Memory B cell (primary cell): ENCODE measurements around the gene TMEM238.

Experiments
- ATAC-seq: fragments of 150-1000 bp; cut with Tn5 transposase; 2 replicates; pipeline ENCODE4 v1.10.0; 2021; ENCODE audit warnings: low read depth, mild to moderate bottlenecking, moderate library complexity
- DNase-seq, 2 donors: peaks; one replicate each; pipeline ENCODE4 v3.0.0; 2022; ENCODE audit warnings: low spot score in 2 of 2
- H3K27ac Mint-ChIP-seq: one replicate; pipeline ENCODE4 v1.8.0; 2022; ENCODE audit warnings: mild to moderate bottlenecking, moderate library complexity, mixed read lengths
- H3K27me3 Mint-ChIP-seq: one replicate; pipeline ENCODE4 v1.8.0; 2022; ENCODE audit warnings: mixed read lengths
- H3K36me3 Mint-ChIP-seq: one replicate; pipeline ENCODE4 v1.8.0; 2022; ENCODE audit warnings: mild to moderate bottlenecking, mixed read lengths
- H3K4me1 Mint-ChIP-seq: one replicate; pipeline ENCODE4 v1.8.0; 2022; ENCODE audit warnings: mixed read lengths
- H3K4me3 Mint-ChIP-seq: one replicate; pipeline ENCODE4 v1.8.0; 2022; ENCODE audit warnings: mild to moderate bottlenecking, moderate library complexity, mixed read lengths
- H3K9me3 Mint-ChIP-seq: one replicate; pipeline ENCODE4 v1.8.0; 2022; ENCODE audit warnings: mixed read lengths

The TMEM238 gene

GRCh38 chr19:55350620-55351315 is 33.3 kb downstream of the TMEM238 start:
- Mint-ChIP-seq H3K4me3 (no peak overlapping the region), H3K4me1 (peaks cover 12% of the 10 kb centered on the region), H3K36me3 (peaks cover 1% of the 10 kb centered on the region), H3K9me3 (no peaks in the 10 kb centered on the region), H3K27me3 (peaks cover 32% of the 10 kb centered on the region), H3K27ac (no peak overlapping the region)
- no peak for DNase-seq
- no peak for ATAC-seq

- peaks cover 1% of the 10 kb centered on the region for H3K36me3 Mint-ChIP-seq
- no peak overlapping the region for H3K4me3 Mint-ChIP-seq
- H3K4me1 Mint-ChIP-seq, result peaks cover 10% of the 10 kb centered on the region
- H3K27me3 Mint-ChIP-seq, result peaks cover 25% of the 10 kb centered on the region
- H3K9me3 Mint-ChIP-seq, result no peaks in the 10 kb centered on the region
- no peak for DNase-seq
- no peak overlapping the region for H3K27ac Mint-ChIP-seq
- ATAC-seq, result no peak
Measured at GRCh38 chr19:55348317-55349034, 35.6 kb downstream of the TMEM238 start.

- no peak for DNase-seq
- Mint-ChIP-seq H3K27me3 (peaks cover 18% of the 10 kb centered on the region), H3K4me3 (no peak overlapping the region), H3K9me3 (no peaks in the 10 kb centered on the region), H3K36me3 (peaks cover 3% of the 10 kb centered on the region), H3K4me1 (peaks cover under 1% of the 10 kb centered on the region), H3K27ac (no peak overlapping the region)
- ATAC-seq, result no peak
Measured at GRCh38 chr19:55347442-55348009, 36.6 kb downstream of the TMEM238 start.

- no peaks in the 10 kb centered on the region for H3K9me3 Mint-ChIP-seq
- peaks cover 12% of the 10 kb centered on the region for H3K27me3 Mint-ChIP-seq
- H3K4me1 Mint-ChIP-seq, result no peaks in the 10 kb centered on the region
- ATAC-seq (no peak), DNase-seq (no peak)
- H3K27ac Mint-ChIP-seq, result no peak overlapping the region
- H3K36me3 Mint-ChIP-seq, result peaks cover 3% of the 10 kb centered on the region
- H3K4me3 Mint-ChIP-seq, result no peak overlapping the region
Measured at GRCh38 chr19:55346725-55347441, 37.2 kb downstream of the TMEM238 start.

- ATAC-seq (no peak), DNase-seq (no peak)
- Mint-ChIP-seq H3K27me3 (peaks cover 4% of the 10 kb centered on the region), H3K4me3 (no peak overlapping the region), H3K4me1 (peaks cover 4% of the 10 kb centered on the region), H3K9me3 (no peaks in the 10 kb centered on the region), H3K27ac (no peak overlapping the region), H3K36me3 (peaks cover 3% of the 10 kb centered on the region)
Measured at GRCh38 chr19:55345818-55346724, 38.0 kb downstream of the TMEM238 start.

- ATAC-seq, result no peak
- Mint-ChIP-seq H3K9me3 (no peaks in the 10 kb centered on the region), H3K4me1 (peaks cover 12% of the 10 kb centered on the region), H3K27ac (no peak overlapping the region), H3K27me3 (peaks cover 4% of the 10 kb centered on the region), H3K4me3 (no peak overlapping the region), H3K36me3 (peaks cover 3% of the 10 kb centered on the region)
- DNase-seq, result no peak
Measured at GRCh38 chr19:55345101-55345817, 38.8 kb downstream of the TMEM238 start.

GRCh38 chr19:55344444-55344843 is 39.6 kb downstream of the TMEM238 start:
- peaks cover 18% of the 10 kb centered on the region for H3K4me1 Mint-ChIP-seq
- DNase-seq, result no peak
- no peak for ATAC-seq
- H3K27ac Mint-ChIP-seq, result no peak overlapping the region
- H3K4me3 Mint-ChIP-seq, result no peak overlapping the region
- H3K9me3 Mint-ChIP-seq, result no peaks in the 10 kb centered on the region
- H3K36me3 Mint-ChIP-seq, result peaks cover 3% of the 10 kb centered on the region
- peaks cover 6% of the 10 kb centered on the region for H3K27me3 Mint-ChIP-seq

- DNase-seq, result no peak
- H3K36me3 Mint-ChIP-seq, result peaks cover 3% of the 10 kb centered on the region
- no peak for ATAC-seq
- peaks cover 12% of the 10 kb centered on the region for H3K27me3 Mint-ChIP-seq
- no peak overlapping the region for H3K27ac Mint-ChIP-seq
- H3K9me3 Mint-ChIP-seq, result no peaks in the 10 kb centered on the region
- H3K4me3 Mint-ChIP-seq, result peak overlapping the region; percentile 14
- peaks cover 23% of the 10 kb centered on the region for H3K4me1 Mint-ChIP-seq
Measured at GRCh38 chr19:55341595-55342531, 42.2 kb downstream of the TMEM238 start.

GRCh38 chr19:55341171-55341588 is 42.9 kb downstream of the TMEM238 start:
- Mint-ChIP-seq H3K4me1 (peaks cover 23% of the 10 kb centered on the region), H3K36me3 (peaks cover 3% of the 10 kb centered on the region), H3K27ac (peak overlapping the region; percentile 98), H3K9me3 (no peaks in the 10 kb centered on the region), H3K4me3 (peak overlapping the region; percentile 95), H3K27me3 (peaks cover 15% of the 10 kb centered on the region)
- ATAC-seq (no peak), DNase-seq (no peak)

- peaks cover 16% of the 10 kb centered on the region for H3K27me3 Mint-ChIP-seq
- no peaks in the 10 kb centered on the region for H3K9me3 Mint-ChIP-seq
- peak overlapping the region; percentile 95 for H3K4me3 Mint-ChIP-seq
- no peak for ATAC-seq
- H3K36me3 Mint-ChIP-seq, result peaks cover 3% of the 10 kb centered on the region
- DNase-seq, result no peak
- peaks cover 23% of the 10 kb centered on the region for H3K4me1 Mint-ChIP-seq
- peak overlapping the region; percentile 98 for H3K27ac Mint-ChIP-seq
Measured at GRCh38 chr19:55340784-55341147, 43.3 kb downstream of the TMEM238 start.

GRCh38 chr19:55339889-55340783 is 44.0 kb downstream of the TMEM238 start:
- peaks cover 23% of the 10 kb centered on the region for H3K4me1 Mint-ChIP-seq
- H3K27ac Mint-ChIP-seq, result peak overlapping the region; percentile 98
- no peaks in the 10 kb centered on the region for H3K9me3 Mint-ChIP-seq
- H3K4me3 Mint-ChIP-seq, result peak overlapping the region; percentile 95
- no peak for ATAC-seq
- H3K27me3 Mint-ChIP-seq, result peaks cover 16% of the 10 kb centered on the region
- H3K36me3 Mint-ChIP-seq, result peaks cover 3% of the 10 kb centered on the region
- DNase-seq, result peak; percentile 30 to 49
